Measurements from ENCODE around the gene NAV3.

Gene NAV3

DNA sequence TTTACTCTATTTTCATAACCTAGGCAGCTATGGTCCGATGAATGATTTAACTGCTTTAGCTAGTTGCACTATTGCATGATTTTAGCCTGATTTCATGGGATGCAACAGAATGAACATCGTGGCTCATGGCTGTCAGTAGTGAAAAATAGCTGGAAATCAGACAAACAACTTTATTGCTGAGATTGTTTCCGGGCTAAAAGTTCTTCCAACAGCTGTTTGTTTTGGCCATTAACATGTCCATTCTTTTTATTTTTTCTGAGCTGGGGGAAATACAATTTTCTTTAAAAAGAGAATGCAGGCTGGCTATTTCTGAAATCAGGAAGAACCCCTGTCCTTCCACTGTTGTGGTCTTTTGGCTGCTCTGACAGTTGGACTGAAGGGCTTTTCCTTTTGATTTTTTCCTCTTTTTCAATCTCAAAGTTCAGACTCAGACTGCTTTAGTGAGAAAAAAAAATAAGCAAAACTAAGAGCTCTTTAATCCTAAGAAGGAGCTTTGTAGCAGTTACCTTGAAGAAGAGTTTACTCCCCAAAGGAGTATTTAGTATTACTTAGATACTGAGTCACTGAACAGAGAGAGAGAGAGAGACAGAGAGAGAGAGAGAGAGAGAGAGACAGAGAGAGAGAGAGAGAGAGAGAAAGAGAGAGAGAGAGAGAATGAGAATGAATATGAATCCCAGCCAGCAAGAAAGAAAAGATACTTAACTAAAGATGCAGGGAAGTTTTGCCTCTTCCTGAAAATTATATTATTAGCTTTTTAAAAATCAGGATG is at the start of gene NAV3:
TSS of gene NAV3 (plus strand) at position 312 of the 769 bp plus-strand sequence. CDS start 568 bp downstream, outside the sequence.
- H3K4me3 ChIP-seq (ENCODE audit: low read length), result no peak within 1 kb of the TSS
- TF ChIP-seq ZNF274 (IDR thresholded peaks at IDR 0.05; ENCODE audit: low read depth, low read length), result no peak

DNA sequence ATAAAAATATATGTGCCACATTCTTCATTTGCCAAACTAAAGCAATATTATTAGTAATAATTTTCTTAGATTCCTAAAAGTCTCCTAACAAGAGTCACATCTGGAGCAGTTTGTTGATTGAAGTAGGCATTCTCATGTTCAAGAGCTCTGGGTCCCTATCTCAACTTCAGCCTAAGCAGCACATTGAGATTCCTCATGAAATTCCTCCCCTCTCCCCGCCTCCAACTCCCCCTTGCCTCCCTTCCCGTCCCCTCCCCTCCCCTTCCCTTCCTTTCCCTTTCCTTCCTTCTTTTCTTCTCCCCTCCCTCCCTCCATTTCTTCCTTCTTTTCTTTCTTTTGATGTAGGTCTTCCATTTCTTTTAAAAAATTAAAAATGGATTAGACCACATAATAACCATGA is 48.7 kb upstream of the NAV3 start:
- no peak overlapping the region for H3K4me3 ChIP-seq (ENCODE audit: low read length)
- no peak for TF ChIP-seq ZNF274 (IDR thresholded peaks at IDR 0.05; ENCODE audit: low read depth, low read length)

DNA sequence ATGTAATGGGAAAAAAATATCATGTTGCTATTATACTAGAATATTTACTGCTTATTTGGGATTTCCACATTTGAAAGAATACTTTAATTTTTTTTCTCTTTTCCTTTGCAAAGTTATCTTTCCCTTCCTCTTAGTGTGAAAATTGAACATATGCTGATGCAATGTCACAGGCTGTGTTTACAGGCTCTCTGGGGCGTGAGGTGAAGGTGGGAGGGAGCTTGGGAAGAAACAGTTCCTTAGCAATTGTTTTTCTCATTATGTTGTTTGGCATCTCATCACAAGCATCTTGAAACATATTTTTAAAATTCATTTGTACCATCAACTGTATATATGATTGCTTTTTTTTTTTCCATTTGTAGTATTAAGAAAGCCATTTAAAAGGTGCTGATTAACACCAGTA is 47.9 kb upstream of the NAV3 start:
- TF ChIP-seq ZNF274 (IDR thresholded peaks at IDR 0.05; ENCODE audit: low read depth, low read length), result no peak
- H3K4me3 ChIP-seq (ENCODE audit: low read length), result no peak overlapping the region

DNA sequence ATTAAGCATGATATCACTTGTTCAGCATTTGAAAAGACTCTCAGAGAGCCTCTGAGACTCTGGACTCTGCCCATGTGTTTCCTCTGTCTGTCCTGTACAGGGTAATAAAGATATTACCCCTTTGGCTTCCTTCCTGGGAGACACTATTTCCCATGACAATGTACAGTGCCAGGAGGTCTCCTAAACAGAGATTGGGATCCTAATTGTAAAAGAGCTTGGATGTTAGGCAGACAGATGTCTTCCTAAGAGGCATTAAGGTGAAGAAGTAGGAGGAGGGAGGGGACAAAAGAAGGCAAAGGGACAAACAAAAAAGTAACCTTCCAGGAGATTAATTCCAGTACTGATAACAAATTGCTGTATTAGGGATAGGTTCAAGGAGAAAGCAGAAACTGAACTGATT is 45.5 kb upstream of the NAV3 start:
- no peak for TF ChIP-seq ZNF274 (IDR thresholded peaks at IDR 0.05; ENCODE audit: low read depth, low read length)
- no peak overlapping the region for H3K4me3 ChIP-seq (ENCODE audit: low read length)

DNA sequence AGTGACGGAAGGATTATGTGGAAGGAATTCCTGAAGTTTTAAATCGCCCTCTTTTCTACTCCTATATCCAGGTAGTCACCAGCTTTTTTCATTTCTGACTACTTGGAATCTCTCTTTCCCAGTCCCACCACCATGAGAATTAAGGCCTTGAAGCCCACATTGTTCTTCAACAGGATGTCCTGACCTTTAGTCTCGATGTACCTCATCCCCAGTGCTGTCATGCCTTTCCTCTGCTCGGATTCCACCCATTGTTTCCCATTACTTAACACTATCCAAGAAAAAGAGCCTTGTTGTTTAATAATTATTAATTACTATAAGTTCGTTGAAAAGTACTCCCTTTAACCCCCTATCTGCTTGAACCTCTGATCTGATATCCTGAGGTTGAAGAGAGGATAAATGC is 44.0 kb upstream of the NAV3 start:
- TF ChIP-seq ZNF274 (IDR thresholded peaks at IDR 0.05; ENCODE audit: low read depth, low read length), result no peak
- no peak overlapping the region for H3K4me3 ChIP-seq (ENCODE audit: low read length)

DNA sequence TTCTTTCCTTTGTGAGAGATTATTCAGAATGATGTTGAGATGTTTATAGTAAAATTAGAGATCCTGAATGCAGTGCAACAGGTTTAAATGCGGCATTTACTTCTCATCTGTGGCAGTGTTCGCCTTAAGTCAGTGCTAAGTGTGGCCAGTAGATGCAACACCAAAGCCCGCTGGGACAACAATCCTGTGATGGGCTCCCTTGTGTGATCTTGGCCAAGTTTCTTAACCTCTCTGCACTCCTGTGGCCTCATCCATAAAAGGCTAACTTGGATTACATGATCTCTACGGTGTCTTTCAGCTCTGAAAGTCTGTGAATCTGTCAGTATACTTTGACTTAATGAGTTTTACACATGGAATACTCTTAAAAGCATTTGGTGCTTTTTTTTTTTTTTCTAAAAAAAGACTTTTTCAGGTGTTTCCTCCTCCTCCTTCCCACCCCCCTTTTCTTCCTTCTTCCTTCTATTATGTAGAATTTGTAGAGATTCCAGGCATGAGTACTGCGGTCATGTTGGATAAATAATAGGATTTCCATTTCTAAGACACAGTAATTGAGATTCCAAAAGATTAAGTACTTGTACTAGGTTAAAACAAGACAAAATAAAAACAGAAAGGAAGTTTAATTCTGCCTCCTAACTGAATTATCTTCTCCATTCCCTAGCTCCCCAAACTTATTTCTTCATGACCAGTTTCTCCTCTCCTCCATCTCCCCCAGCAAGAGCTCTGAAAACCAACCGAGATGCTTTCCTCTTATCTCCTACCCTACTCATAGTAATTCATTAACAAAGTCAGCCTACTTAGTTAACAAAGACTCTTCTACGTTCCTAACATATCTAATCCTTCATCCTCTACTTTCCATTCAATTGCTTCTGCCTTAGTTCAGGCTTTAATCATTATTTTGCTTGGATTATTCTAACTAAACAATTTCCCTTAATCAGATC is 42.2 kb upstream of the NAV3 start:
- H3K4me3 ChIP-seq (ENCODE audit: low read length), result no peak overlapping the region
- TF ChIP-seq ZNF274 (IDR thresholded peaks at IDR 0.05; ENCODE audit: low read depth, low read length), result no peak

GRCh38 chr12:77795699-77796098 is 35.0 kb upstream of the NAV3 start:
- no peak for TF ChIP-seq ZNF274 (IDR thresholded peaks at IDR 0.05; ENCODE audit: low read depth, low read length)
- no peak overlapping the region for H3K4me3 ChIP-seq (ENCODE audit: low read length)

GRCh38 chr12:77796775-77797174 is 33.9 kb upstream of the NAV3 start:
- no peak overlapping the region for H3K4me3 ChIP-seq (ENCODE audit: low read length)
- TF ChIP-seq ZNF274 (IDR thresholded peaks at IDR 0.05; ENCODE audit: low read depth, low read length), result no peak

DNA sequence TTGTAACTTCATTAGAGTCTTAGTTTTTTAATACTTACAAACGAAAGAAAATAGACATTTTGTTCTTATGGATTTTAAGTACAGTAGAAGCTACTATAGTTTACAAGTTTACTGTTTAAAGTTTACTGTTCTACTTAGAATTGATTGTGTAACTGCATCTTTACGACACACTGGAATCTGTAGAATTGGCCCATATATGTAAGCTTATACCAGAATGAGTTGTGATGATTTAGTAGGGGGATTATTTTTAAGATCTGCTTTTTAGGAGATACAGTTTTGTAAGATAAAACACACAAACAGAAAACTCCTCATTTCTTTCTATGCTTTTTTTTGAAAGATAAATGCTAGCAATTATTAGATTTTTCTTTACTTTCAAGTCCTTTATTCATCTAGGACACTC is 30.2 kb upstream of the NAV3 start:
- no peak for TF ChIP-seq ZNF274 (IDR thresholded peaks at IDR 0.05; ENCODE audit: low read depth, low read length)
- no peak overlapping the region for H3K4me3 ChIP-seq (ENCODE audit: low read length)

GRCh38 chr12:77808534-77808933 is 22.2 kb upstream of the NAV3 start:
- H3K4me3 ChIP-seq (ENCODE audit: low read length), result no peak overlapping the region

DNA sequence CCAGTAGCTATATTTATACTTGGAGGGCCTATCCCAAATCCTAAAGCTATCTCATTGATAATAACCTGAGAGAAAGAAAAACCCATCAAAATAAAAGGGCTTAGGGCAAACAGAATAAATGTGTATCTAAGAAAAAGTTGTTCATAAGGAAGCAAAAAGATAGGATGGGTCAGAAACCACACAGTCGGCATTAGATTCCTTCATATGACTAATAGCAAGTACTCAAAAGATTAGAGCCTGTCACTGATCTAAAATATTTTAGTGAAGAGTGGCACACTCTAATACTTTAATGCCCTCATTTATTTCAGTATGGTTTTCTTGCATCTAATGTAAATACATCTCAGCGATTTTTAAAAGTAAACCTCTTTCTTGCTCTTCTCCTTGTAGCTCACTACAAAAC is 17.1 kb upstream of the NAV3 start:
- no peak for TF ChIP-seq ZNF274 (IDR thresholded peaks at IDR 0.05; ENCODE audit: low read depth, low read length)
- H3K4me3 ChIP-seq (ENCODE audit: low read length), result no peak overlapping the region

More at GRCh38 chr12:77808534-77808933, 22.2 kb upstream of the NAV3 start:
- TF ChIP-seq ZNF274 (IDR thresholded peaks at IDR 0.05; ENCODE audit: low read depth, low read length), result no peak

GRCh38 chr12:77814386-77814785 is 16.3 kb upstream of the NAV3 start:
- no peak overlapping the region for H3K4me3 ChIP-seq (ENCODE audit: low read length)
- no peak for TF ChIP-seq ZNF274 (IDR thresholded peaks at IDR 0.05; ENCODE audit: low read depth, low read length)

DNA sequence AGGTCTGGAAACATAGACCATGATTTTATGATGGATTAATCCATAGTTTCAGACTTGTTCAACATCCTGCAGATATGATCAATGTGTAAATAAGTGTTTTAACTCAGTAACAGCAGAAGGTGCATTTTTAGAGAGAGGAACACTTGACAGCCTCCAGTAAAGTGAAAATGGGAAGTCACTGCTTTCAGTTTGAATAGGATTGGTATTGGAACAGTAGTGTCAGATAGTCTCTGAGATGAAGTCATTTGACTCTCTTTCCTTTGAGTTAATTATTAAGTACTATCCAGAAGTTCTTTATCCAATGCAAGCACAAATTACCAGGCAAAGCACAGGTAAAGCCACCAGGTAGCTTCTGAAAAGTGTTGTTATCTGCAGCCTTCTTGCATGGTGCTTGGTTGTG is 14.5 kb upstream of the NAV3 start:
- no peak for TF ChIP-seq ZNF274 (IDR thresholded peaks at IDR 0.05; ENCODE audit: low read depth, low read length)
- H3K4me3 ChIP-seq (ENCODE audit: low read length), result no peak overlapping the region

DNA sequence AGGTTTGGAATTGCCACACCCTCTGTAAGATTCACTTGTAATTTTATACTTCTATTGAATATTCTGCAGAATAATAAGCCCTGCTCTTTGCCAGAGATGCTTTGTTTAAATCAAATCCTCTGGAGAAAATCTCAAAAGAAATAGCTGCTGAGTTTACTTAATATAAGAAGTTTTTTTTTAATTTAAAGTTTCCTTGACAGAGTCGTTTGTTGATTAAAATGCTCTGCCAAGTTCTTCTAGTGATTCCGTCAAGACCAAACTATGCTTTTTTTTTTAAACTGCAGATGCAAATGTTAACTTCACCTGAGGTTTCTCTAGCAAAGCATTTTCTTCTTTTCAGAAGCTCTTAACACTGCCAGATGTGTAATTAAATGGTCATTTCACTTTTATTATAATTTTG is 13.4 kb upstream of the NAV3 start:
- H3K4me3 ChIP-seq (ENCODE audit: low read length), result no peak overlapping the region
- TF ChIP-seq ZNF274 (IDR thresholded peaks at IDR 0.05; ENCODE audit: low read depth, low read length), result no peak

DNA sequence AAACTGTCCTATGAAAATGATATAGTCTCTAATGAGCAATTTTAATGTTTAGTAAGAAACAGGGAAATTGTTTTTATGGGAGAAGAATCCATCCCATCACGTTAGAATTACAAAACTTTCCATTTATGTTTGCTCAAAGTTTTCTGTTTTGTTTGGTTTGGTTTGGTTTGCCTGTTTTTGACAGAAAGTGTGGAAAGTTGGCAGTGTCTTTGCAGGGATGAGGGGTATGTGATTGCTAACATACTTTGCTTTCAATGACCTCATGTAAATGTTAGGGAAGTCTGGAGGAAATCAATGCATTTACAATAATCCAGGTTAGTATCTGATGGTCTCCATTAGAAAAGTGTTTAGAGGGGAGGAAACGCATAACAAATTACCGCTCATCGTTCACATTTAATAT is 12.3 kb upstream of the NAV3 start:
- no peak overlapping the region for H3K4me3 ChIP-seq (ENCODE audit: low read length)
- no peak for TF ChIP-seq ZNF274 (IDR thresholded peaks at IDR 0.05; ENCODE audit: low read depth, low read length)

Data from GM08714 (cell line).